Uterus (tissue), 2 donors: ENCODE measurements around the gene TNFRSF4.

Experiments used
- POLR2A ChIP-seq, 2 donors: fragments of 450-650 bp; IDR thresholded peaks; one replicate each; pipeline ENCODE4 v1.6.1; 2016; ENCODE audit warnings: antibody characterized with exemption in 2 of 2, mild to moderate bottlenecking in 1 of 2, moderate library complexity in 1 of 2
- TF ChIP-seq, protein P1 (sequence below), 4 experiments: fragments of 200-600 bp in 2 of 4; fragments of 450-650 bp in 2 of 4; sonication (generic) in 2 of 4; IDR thresholded peaks; one replicate each; pipeline ENCODE4 v1.5.1; 2016 to 2019; ENCODE audit warnings: antibody characterized with exemption in 4 of 4, mild to moderate bottlenecking in 2 of 4, moderate library complexity in 1 of 4

DNA sequence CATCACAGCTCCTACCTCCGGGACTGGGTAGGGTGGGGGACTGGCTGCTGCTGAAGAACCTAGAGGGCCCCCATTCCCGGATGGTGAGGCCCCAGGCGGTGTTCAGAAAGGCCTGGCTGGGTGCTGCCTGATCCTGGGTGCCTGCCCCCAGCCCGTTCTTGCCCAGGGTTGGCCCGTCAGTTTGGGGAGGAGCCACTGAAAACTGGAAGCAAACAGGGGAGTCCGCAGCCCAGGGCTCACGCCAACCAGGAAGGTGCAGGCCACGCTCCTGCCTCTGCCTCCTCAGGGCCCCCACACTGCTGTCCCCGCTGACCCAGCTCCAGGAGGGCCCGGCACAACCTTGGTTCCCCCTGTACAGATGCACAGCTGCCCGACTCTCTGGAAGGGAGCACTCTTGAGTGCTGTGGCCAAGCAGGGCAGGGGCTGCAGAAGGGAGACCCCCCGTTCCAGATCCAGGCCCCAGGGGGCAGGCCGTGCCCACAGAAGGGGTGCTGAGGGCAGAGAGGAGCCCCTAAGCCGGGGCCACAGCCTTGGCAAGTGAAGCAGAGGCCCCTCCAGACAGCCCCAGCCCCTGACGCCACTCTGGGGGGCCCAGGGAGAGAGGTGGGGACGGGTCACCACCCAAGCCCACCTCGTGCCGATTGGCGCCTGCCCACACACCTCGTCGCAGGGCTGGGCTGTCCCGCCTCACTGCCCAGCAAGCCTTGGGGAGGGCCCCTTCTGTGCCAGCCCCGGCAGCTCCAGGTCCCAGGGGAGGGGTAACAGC lies 27.1 kb upstream of the TNFRSF4 start:
- TF ChIP-seq, protein P1, sequence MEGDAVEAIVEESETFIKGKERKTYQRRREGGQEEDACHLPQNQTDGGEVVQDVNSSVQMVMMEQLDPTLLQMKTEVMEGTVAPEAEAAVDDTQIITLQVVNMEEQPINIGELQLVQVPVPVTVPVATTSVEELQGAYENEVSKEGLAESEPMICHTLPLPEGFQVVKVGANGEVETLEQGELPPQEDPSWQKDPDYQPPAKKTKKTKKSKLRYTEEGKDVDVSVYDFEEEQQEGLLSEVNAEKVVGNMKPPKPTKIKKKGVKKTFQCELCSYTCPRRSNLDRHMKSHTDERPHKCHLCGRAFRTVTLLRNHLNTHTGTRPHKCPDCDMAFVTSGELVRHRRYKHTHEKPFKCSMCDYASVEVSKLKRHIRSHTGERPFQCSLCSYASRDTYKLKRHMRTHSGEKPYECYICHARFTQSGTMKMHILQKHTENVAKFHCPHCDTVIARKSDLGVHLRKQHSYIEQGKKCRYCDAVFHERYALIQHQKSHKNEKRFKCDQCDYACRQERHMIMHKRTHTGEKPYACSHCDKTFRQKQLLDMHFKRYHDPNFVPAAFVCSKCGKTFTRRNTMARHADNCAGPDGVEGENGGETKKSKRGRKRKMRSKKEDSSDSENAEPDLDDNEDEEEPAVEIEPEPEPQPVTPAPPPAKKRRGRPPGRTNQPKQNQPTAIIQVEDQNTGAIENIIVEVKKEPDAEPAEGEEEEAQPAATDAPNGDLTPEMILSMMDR (IDR thresholded peaks at IDR 0.05): no peak
- TF ChIP-seq POLR2A (IDR thresholded peaks at IDR 0.05): no peak
